Muscle of leg (tissue), 11 donors: ENCODE measurements around the gene CCDC6. TPM values are rescaled to one million over a fixed set of nuclear protein-coding genes. Genes with fewer than 3 reads are reported as not detected.

ENCODE experiments used
- DNase-seq: peaks from one replicate; pipeline ENCODE4 v3.0.0; 2013
- H3K27ac ChIP-seq: one replicate; pipeline ENCODE4 v1.5.1; 2013; ENCODE audit warnings: mild to moderate bottlenecking, low read length, control low read depth
- H3K27me3 ChIP-seq: one replicate; pipeline ENCODE4 v1.6.1; 2013; ENCODE audit warnings: low read length; ENCODE audit not compliant: control insufficient read depth, insufficient read depth
- H3K36me3 ChIP-seq: one replicate; pipeline ENCODE4 v1.6.1; 2013; ENCODE audit warnings: low read length; ENCODE audit not compliant: control insufficient read depth, insufficient read depth
- H3K4me1 ChIP-seq: one replicate; pipeline ENCODE4 v1.6.1; 2013; ENCODE audit warnings: low read length; ENCODE audit not compliant: control insufficient read depth, insufficient read depth
- H3K4me3 ChIP-seq: one replicate; pipeline ENCODE4 v1.5.1; 2013; ENCODE audit warnings: low read length, control low read depth
- H3K9me3 ChIP-seq: replicated peaks from 2 replicates; pipeline ENCODE4 v1.6.1; 2013; ENCODE audit warnings: low read depth, low read length; ENCODE audit not compliant: control insufficient read depth
- WGBS: methylation state at CpG from one replicate; pipeline ENCODE4 v1.1.5; 2013; ENCODE audit warnings: missing lambda C conversion rate; ENCODE audit not compliant: insufficient coverage; 5-methylcytosine and 5-hydroxymethylcytosine counted together
- polyA plus RNA-seq, 8 donors: library from polyadenylated mRNA; unstranded; fragments of 120-200 nt; gene quantifications; one replicate each; pipeline versions ENCODE4 v1.2.1 to v1.2.3, GENCODE V29; 2013; ENCODE audit warnings: inconsistent platforms in 1 of 8, low replicate concordance in 1 of 8; ENCODE audit not compliant: insufficient read length in 8 of 8, insufficient read depth in 1 of 8
- total RNA-seq: library from RNA; stranded (reverse); fragments of 120-200 nt; gene quantifications from one replicate; pipeline ENCODE4 v1.2.4, GENCODE V29; 2013

Gene CCDC6
- total and polyA plus RNA-seq, 9 donors: 13.5 to 23.2 (median 18.4) TPM

DNA sequence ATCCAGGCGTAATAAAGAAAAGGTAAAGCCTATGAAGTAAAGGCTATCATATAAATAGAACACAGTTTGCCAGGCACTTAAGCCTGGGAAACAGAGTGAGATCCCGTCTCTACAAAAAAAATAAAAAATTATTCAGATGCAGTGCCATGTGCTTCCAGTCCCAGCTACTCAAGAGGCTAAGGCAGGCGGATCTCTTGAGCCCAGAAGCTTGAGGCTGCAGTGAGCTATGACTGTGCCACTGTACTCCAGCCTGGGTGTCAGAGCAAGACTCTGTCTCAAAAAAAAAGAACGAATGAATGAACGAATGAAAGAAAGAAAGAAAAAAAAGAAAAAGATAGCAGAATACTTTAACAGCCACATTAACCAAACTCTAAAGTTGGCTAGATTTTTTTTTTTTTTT, 85.9 kb downstream of the CCDC6 start:
- peaks cover 4% of the 10 kb centered on the region for H3K36me3 ChIP-seq
- no peaks in the 10 kb centered on the region for H3K9me3 ChIP-seq
- H3K4me1 ChIP-seq: no peaks in the 10 kb centered on the region
- WGBS: 67% methylated on average over 1 of the region's 5 CpGs
- H3K4me3 ChIP-seq: no peak overlapping the region
- no peak for DNase-seq
- no peaks in the 10 kb centered on the region for H3K27me3 ChIP-seq
- H3K27ac ChIP-seq: no peak overlapping the region

DNA sequence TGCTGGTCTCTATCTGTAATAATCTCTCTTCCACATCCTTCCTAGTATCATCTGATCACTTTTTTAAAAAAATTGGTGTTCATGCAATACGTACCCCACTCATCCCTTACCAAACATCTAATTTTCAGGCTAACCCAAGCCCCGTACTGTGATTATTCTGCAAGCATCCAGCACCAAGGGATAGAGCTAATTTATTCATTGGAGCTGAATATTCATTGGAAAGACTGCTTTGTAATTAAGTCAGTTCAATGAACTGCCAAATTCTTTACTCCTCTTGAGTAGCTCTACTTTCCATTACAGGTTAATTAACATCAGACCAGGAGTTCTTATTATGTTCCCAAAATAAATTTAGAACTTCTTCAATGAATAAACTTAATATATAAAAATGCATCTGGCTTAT, 86.7 kb downstream of the CCDC6 start:
- Histone ChIP-seq H3K4me3 (no peak overlapping the region), H3K27ac (no peak overlapping the region), H3K9me3 (no peaks in the 10 kb centered on the region), H3K4me1 (no peaks in the 10 kb centered on the region), H3K27me3 (no peaks in the 10 kb centered on the region), H3K36me3 (peaks cover 4% of the 10 kb centered on the region)
- no peak for DNase-seq
- WGBS: 63% methylated on average over 1 of the region's 2 CpGs

DNA sequence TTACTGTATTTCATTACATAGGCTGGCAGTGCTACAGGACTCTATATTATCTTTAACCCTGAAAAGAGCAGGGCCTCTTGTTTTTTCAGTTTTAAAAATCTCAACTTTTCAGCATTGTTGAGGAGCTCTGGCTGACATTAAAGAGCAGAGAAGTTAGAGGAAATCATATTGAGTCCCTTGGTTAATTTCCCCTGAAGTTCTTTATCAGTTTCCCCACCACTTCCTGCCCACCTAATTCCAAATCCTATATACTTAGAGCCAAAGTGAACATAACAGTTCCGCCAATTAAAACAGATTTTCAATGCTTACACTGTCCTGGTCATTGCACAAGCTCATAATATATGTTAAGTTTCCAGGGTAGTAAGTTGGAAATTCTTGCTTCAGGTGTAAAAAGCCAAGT, 87.1 kb downstream of the CCDC6 start:
- DNase-seq: no peak
- WGBS: no CpG with 5 or more reads among the region's 1 CpG
- Histone ChIP-seq H3K36me3 (peaks cover 4% of the 10 kb centered on the region), H3K27me3 (no peaks in the 10 kb centered on the region), H3K4me1 (no peaks in the 10 kb centered on the region), H3K9me3 (no peaks in the 10 kb centered on the region), H3K27ac (no peak overlapping the region), H3K4me3 (no peak overlapping the region)

DNA sequence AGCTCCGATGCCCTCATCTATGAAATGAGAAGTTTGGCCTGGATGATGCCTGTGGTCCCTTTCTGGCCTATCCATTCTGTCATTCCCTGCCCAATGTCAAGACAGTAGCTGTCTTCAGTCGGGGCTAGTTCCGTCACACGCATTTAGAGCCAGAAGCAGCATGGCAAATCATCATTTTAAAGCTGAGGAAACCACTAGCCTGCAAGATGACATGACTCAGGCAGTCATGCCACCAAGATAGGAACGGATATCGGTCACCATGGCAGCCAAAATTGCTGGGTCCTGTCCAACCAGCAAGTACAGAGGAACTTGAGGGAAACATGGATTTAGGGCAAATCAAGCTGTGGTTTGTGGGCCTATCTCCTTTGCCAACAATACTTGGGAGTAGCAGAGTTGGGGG, 88.6 kb downstream of the CCDC6 start:
- Histone ChIP-seq H3K27me3 (no peaks in the 10 kb centered on the region), H3K9me3 (no peaks in the 10 kb centered on the region), H3K4me1 (no peaks in the 10 kb centered on the region), H3K27ac (no peak overlapping the region), H3K36me3 (peaks cover 4% of the 10 kb centered on the region), H3K4me3 (no peak overlapping the region)
- 98% methylated on average over 4 of the region's 6 CpGs for WGBS
- DNase-seq: no peak

DNA sequence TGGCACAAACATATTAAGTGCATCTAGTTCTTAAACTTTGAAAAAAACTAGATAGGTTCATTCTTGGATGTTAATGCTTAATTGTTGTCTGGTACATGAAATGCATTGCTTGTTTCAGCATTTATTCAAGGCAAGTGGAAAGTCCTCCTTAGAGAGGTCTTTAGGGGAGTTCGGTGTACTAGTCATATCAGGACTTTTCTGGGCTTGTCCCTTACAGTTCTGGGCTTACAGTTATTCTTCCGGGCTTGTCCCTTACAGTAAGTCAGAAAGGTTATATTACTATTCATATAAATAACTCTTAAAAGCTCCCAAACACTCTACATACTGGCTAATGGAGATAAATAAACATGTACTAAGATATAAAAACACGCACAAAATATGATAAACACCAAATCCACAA, 91.5 kb downstream of the CCDC6 start:
- H3K9me3 ChIP-seq: no peaks in the 10 kb centered on the region
- peaks cover 19% of the 10 kb centered on the region for H3K36me3 ChIP-seq
- H3K27me3 ChIP-seq: no peaks in the 10 kb centered on the region
- H3K4me3 ChIP-seq: no peak overlapping the region
- DNase-seq: no peak
- no peaks in the 10 kb centered on the region for H3K4me1 ChIP-seq
- H3K27ac ChIP-seq: no peak overlapping the region
- WGBS: no CpG with 5 or more reads among the region's 3 CpGs

DNA sequence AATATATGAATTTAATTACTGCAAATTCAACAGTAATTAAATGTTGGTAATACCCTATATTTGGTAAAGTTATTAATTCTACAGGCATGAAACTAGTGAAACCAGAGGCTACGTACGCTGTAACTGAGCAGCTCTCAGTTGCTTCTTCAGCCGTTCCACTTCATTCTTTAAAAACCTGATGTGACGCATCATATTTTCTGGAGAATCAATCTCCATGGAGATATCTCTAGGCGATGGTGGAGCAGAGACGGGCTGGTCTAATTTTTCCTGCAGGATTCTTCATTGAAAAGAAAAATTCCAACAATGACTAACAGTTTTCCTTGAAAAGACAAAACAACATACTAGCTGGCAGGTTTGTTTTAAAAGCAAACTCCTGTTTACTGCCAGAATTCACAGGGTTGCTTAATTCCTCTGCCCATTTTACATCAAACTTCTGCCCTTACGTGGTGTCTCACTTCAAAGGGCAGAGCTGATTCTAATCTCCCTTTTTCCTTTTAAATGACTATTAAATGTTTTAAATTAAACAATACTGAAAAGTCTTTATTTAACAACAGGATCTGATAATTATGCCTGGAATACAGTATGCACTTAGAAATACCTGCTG, 93.7 kb downstream of the CCDC6 start:
- H3K27me3 ChIP-seq: no peaks in the 10 kb centered on the region
- no peak overlapping the region for H3K4me3 ChIP-seq
- DNase-seq: no peak
- 76% methylated on average over 3 of the region's 7 CpGs for WGBS
- H3K4me1 ChIP-seq: no peaks in the 10 kb centered on the region
- H3K9me3 ChIP-seq: no peaks in the 10 kb centered on the region
- H3K36me3 ChIP-seq: peaks cover 30% of the 10 kb centered on the region
- no peak overlapping the region for H3K27ac ChIP-seq

DNA sequence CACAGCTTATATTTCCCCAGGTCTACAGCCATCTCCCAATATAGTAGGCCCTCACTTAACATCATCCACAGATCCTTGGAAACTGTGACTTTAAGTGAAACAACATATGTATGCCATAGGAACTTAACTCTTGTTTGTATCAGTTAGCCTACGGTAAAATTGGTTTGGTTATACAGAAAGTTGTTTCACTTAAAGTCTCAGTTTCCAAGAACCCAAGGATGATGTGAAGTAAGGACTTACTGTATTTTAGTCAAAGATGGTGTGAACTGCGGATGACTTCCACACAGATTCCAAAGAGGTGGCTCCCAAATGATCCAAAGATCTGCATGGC, 96.7 kb downstream of the CCDC6 start:
- no peak overlapping the region for H3K27ac ChIP-seq

DNA sequence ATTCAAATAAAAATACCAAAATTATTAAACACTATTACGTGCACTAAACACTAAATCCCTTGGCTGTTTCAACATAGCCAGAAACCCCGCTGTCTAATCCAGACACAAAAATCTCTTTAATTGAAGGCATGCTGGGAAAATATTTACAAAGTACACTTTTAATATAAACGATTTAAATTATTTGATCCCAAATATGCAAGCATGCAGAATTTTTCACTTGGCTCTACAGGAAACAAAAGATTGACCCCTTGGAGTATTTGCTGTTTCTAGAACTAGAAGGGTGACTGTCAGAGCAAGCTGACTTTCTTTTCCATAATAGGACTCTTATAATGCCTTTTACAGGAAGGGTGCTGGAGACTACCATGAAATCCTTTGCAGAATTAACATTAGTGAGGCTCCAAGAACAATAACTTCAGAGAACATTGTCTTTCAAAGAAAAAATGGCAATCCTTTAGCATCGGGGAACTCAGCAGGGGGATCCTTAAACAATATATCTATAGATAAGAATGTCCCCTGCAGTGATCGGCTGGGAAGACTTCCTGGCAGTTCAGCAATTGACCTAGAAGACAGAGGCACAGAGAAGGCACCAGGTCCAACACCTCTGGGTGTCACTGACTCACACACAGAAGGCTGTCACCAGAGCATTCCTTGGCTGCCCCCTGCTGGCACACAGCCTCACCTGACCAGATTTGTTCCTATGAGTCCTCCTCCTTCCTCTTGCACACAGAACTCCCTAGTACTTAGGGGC, 97.3 kb downstream of the CCDC6 start:
- Histone ChIP-seq H3K27ac (no peak overlapping the region), H3K36me3 (peaks cover 54% of the 10 kb centered on the region), H3K27me3 (no peaks in the 10 kb centered on the region), H3K4me1 (no peaks in the 10 kb centered on the region), H3K4me3 (no peak overlapping the region), H3K9me3 (no peaks in the 10 kb centered on the region)
- WGBS: 67% methylated on average over 1 of the region's 5 CpGs
- peak; percentile 62 for DNase-seq

More for the DNA sequence above, 96.7 kb downstream of the CCDC6 start:
- Histone ChIP-seq H3K27me3 (no peaks in the 10 kb centered on the region), H3K9me3 (no peaks in the 10 kb centered on the region), H3K36me3 (peaks cover 50% of the 10 kb centered on the region), H3K4me1 (no peaks in the 10 kb centered on the region), H3K4me3 (no peak overlapping the region)
- no CpG with 5 or more reads among the region's 2 CpGs for WGBS
- DNase-seq: no peak

DNA sequence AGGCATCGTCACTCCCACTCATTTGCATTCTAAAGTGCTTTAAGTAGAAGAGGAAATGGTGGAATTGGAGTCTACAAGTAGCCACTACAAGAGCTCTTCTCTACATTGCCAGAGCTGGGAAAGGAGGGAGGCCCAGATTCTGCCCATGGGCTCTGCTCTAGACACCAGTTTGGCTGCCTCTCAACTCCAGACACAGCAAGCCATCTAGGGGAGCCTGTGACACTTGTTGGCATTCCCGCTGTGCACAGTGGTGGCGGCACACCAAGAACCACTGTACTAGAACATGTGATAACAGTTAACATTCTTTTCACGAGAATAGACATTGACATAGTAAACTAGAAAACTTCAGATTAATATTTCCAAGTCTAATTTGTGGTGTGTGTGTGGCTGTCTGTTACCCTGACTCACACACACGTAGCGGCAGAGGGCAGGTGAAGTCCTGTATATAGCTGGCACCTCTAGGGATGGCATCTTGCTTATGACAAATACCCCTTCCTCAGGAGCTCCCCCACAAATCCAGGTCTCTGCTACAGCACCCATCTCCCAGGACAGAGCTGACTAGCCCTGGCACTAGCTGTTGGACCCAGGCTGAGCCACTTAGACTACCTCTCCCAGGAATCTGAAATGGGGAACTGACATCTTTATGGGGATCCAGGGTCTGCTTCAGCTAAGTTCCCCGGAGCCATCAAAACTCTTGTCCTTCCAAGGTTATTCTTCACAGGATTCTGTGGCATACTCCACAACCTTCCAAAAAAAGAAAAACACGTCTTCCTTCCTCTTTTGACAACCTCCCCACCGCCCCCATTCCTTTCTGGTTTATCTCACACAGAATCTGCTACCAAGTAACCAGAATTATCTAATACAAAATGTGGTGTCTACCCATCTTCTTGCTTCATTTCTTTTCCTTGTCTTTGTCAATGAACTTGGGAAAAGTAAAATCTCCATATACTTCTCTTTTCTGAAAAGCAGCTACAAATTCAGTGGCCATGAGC, 98.4 kb downstream of the CCDC6 start:
- Histone ChIP-seq H3K27ac (no peak overlapping the region), H3K36me3 (peaks cover 61% of the 10 kb centered on the region)
- 75% methylated on average over 3 of the region's 9 CpGs for WGBS

DNA sequence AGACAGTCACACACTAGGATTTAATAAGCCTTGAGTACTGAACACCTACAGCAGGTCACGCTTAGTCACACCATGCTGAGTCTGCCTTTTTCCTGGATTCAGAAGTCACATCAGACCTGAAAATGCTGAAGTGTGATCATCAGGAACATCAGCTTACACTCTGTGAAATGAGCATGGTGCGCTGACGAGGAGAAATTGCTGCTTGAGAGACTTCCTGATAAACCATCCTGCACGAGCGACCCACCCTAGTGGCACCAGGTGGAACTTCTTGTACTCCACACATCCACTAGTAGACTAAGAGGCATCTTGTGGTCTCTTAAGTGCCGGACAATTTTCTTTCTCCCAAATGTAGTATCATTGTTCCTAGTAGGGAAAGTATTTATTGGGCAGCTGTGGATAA, 101.3 kb downstream of the CCDC6 start:
- peaks cover 47% of the 10 kb centered on the region for H3K36me3 ChIP-seq
- H3K27me3 ChIP-seq: no peaks in the 10 kb centered on the region
- 71% methylated on average over 5 of the region's 6 CpGs for WGBS
- H3K4me3 ChIP-seq: no peak overlapping the region
- DNase-seq: peak; percentile 24
- no peak overlapping the region for H3K27ac ChIP-seq
- H3K9me3 ChIP-seq: no peaks in the 10 kb centered on the region
- H3K4me1 ChIP-seq: no peaks in the 10 kb centered on the region

More for the DNA sequence above, 98.4 kb downstream of the CCDC6 start:
- no peaks in the 10 kb centered on the region for H3K4me1 ChIP-seq
- H3K27me3 ChIP-seq: no peaks in the 10 kb centered on the region
- DNase-seq: no peak
- H3K4me3 ChIP-seq: no peak overlapping the region
- no peaks in the 10 kb centered on the region for H3K9me3 ChIP-seq
